Activated T-helper 2 cell treated with anti-CD3 and anti-CD28 coated beads, Interferon-gamma antibody, Interleukin-2, Interleukin-4, amounts not matched to agents 10 μg/mL and 5 μg/mL and 100 μg/mL, durations not matched to agents 14 hours and 24 hours and 36 hours (primary cell): Measurements from ENCODE around the gene HDAC10. TPM values are rescaled to one million over a fixed set of nuclear protein-coding genes. Genes with fewer than 3 reads are reported as not detected.

Experiments
- DNase-seq: peaks from one replicate; pipeline ENCODE4 v3.0.0; 2021; ENCODE audit warnings: low spot score
- H3K27ac Mint-ChIP-seq: one replicate; pipeline ENCODE4 v1.8.0; 2021; ENCODE audit warnings: mixed read lengths
- H3K27me3 Mint-ChIP-seq: one replicate; pipeline ENCODE4 v1.8.0; 2021; ENCODE audit warnings: low read depth, mixed read lengths
- H3K36me3 Mint-ChIP-seq: one replicate; pipeline ENCODE4 v1.8.0; 2021; ENCODE audit warnings: low read depth, mixed read lengths
- H3K4me1 Mint-ChIP-seq: one replicate; pipeline ENCODE4 v1.8.0; 2021; ENCODE audit warnings: low read depth, mixed read lengths
- H3K4me3 Mint-ChIP-seq: one replicate; pipeline ENCODE4 v1.8.0; 2021; ENCODE audit warnings: low read depth, mild to moderate bottlenecking, moderate library complexity, mixed read lengths
- H3K9me3 Mint-ChIP-seq: one replicate; pipeline ENCODE4 v1.8.0; 2021; ENCODE audit warnings: mixed read lengths
- intact Hi-C: fragments of 100-400 bp; cut with micrococcal nuclease; formaldehyde crosslinking; loops from one replicate; pipeline ENCODE4 v1.15.1; 2023
- total RNA-seq: library from RNA; stranded (reverse); gene quantifications from 2 replicates; pipeline ENCODE4 v1.2.3, GENCODE V29; 2022

Gene HDAC10
- total RNA-seq, 1 donor from 2014 or later = 60.0 TPM

GRCh38 chr22:50244420-50245213 is 6.4 kb downstream of the HDAC10 start, which contains the start of gene TUBGCP6:
Gene TUBGCP6 (minus strand): TSS chr22:50245023. CDS start chr22:50244459, 564 bp downstream.
- intact Hi-C loops = loop anchor here (1.0 to 10.0 kb wide), 4 partner anchors 83 to 376 kb away; partner anchors contain the start of genes DENND6B, PPP6R2 and SCO2
- DNase-seq = peak; percentile 92
- H3K27me3 Mint-ChIP-seq = no peaks in the 10 kb centered on the region
- peaks cover 38% of the 10 kb centered on the region for H3K36me3 Mint-ChIP-seq
- peak within 1 kb of the TSS; percentile 100 for H3K4me3 Mint-ChIP-seq
- H3K9me3 Mint-ChIP-seq = no peaks in the 10 kb centered on the region
- H3K27ac Mint-ChIP-seq = peak within 1 kb of the TSS; percentile 100
- H3K4me1 Mint-ChIP-seq = peaks cover 12% of the 10 kb centered on the region

GRCh38 chr22:50243685-50244419 is 7.2 kb downstream of the HDAC10 start:
- intact Hi-C loops = loop anchor here (2.0 to 10.0 kb wide), 3 partner anchors 83 to 377 kb away; partner anchors contain the start of genes DENND6B and SCO2
- H3K36me3 Mint-ChIP-seq = peaks cover 39% of the 10 kb centered on the region
- H3K9me3 Mint-ChIP-seq = no peaks in the 10 kb centered on the region
- H3K27ac Mint-ChIP-seq = peak overlapping the region; percentile 100
- DNase-seq = no peak
- no peaks in the 10 kb centered on the region for H3K27me3 Mint-ChIP-seq
- H3K4me3 Mint-ChIP-seq = peak overlapping the region; percentile 100
- peaks cover 12% of the 10 kb centered on the region for H3K4me1 Mint-ChIP-seq

GRCh38 chr22:50242406-50242949 is 8.6 kb downstream of the HDAC10 start:
- H3K9me3 Mint-ChIP-seq = no peaks in the 10 kb centered on the region
- peak overlapping the region; percentile 100 for H3K4me3 Mint-ChIP-seq
- no peak for DNase-seq
- intact Hi-C loops = loop anchor here (5.0 to 10.0 kb wide), 2 partner anchors 85 to 282 kb away; partner anchors contain the start of genes DENND6B and SCO2
- H3K4me1 Mint-ChIP-seq = peaks cover 11% of the 10 kb centered on the region
- H3K27me3 Mint-ChIP-seq = no peaks in the 10 kb centered on the region
- H3K27ac Mint-ChIP-seq = no peak overlapping the region
- H3K36me3 Mint-ChIP-seq = peaks cover 41% of the 10 kb centered on the region

- Mint-ChIP-seq H3K4me1 (peaks cover 8% of the 10 kb centered on the region), H3K27ac (no peak overlapping the region), H3K27me3 (no peaks in the 10 kb centered on the region), H3K9me3 (no peaks in the 10 kb centered on the region), H3K4me3 (no peak overlapping the region), H3K36me3 (peaks cover 41% of the 10 kb centered on the region)
- no peak for DNase-seq
- intact Hi-C loops = no loop called here
Observed at GRCh38 chr22:50238755-50239154, 12.3 kb downstream of the HDAC10 start.

- Mint-ChIP-seq H3K4me3 (no peak overlapping the region), H3K4me1 (peaks cover 5% of the 10 kb centered on the region), H3K27me3 (no peaks in the 10 kb centered on the region), H3K36me3 (peaks cover 42% of the 10 kb centered on the region), H3K9me3 (no peaks in the 10 kb centered on the region), H3K27ac (no peak overlapping the region)
- no peak for DNase-seq
- intact Hi-C loops = no loop called here
Observed at GRCh38 chr22:50236731-50237409, 14.2 kb downstream of the HDAC10 start.

- Mint-ChIP-seq H3K4me1 (no peaks in the 10 kb centered on the region), H3K4me3 (no peak overlapping the region), H3K9me3 (no peaks in the 10 kb centered on the region), H3K36me3 (peaks cover 43% of the 10 kb centered on the region), H3K27me3 (no peaks in the 10 kb centered on the region), H3K27ac (no peak overlapping the region)
- DNase-seq = no peak
- intact Hi-C loops = no loop called here
Observed at GRCh38 chr22:50233223-50233622, 17.8 kb downstream of the HDAC10 start.

GRCh38 chr22:50232481-50233151 is 18.4 kb downstream of the HDAC10 start:
- Mint-ChIP-seq H3K9me3 (no peaks in the 10 kb centered on the region), H3K36me3 (peaks cover 37% of the 10 kb centered on the region), H3K27ac (no peak overlapping the region), H3K27me3 (no peaks in the 10 kb centered on the region), H3K4me1 (no peaks in the 10 kb centered on the region), H3K4me3 (no peak overlapping the region)
- intact Hi-C loops = no loop called here
- no peak for DNase-seq

- Mint-ChIP-seq H3K4me3 (no peak overlapping the region), H3K4me1 (no peaks in the 10 kb centered on the region), H3K27ac (no peak overlapping the region), H3K27me3 (no peaks in the 10 kb centered on the region), H3K36me3 (peaks cover 30% of the 10 kb centered on the region), H3K9me3 (no peaks in the 10 kb centered on the region)
- no peak for DNase-seq
- intact Hi-C loops = no loop called here
Observed at GRCh38 chr22:50229370-50229769, 21.7 kb downstream of the HDAC10 start.

GRCh38 chr22:50228366-50228765 is 22.7 kb downstream of the HDAC10 start:
- Mint-ChIP-seq H3K4me1 (no peaks in the 10 kb centered on the region), H3K9me3 (no peaks in the 10 kb centered on the region), H3K4me3 (no peak overlapping the region), H3K36me3 (peaks cover 31% of the 10 kb centered on the region), H3K27me3 (no peaks in the 10 kb centered on the region), H3K27ac (no peak overlapping the region)
- DNase-seq = no peak
- intact Hi-C loops = no loop called here

- intact Hi-C loops = no loop called here
- no peak overlapping the region for H3K27ac Mint-ChIP-seq
Observed at GRCh38 chr22:50227579-50228215, 23.4 kb downstream of the HDAC10 start.

GRCh38 chr22:50226875-50227165 is 24.2 kb downstream of the HDAC10 start:
- Mint-ChIP-seq H3K9me3 (no peaks in the 10 kb centered on the region), H3K27ac (no peak overlapping the region), H3K27me3 (no peaks in the 10 kb centered on the region), H3K36me3 (peaks cover 39% of the 10 kb centered on the region), H3K4me3 (no peak overlapping the region), H3K4me1 (no peaks in the 10 kb centered on the region)
- intact Hi-C loops = no loop called here
- DNase-seq = no peak

More at GRCh38 chr22:50227579-50228215, 23.4 kb downstream of the HDAC10 start:
- Mint-ChIP-seq H3K4me3 (no peak overlapping the region), H3K36me3 (peaks cover 36% of the 10 kb centered on the region), H3K4me1 (no peaks in the 10 kb centered on the region), H3K9me3 (no peaks in the 10 kb centered on the region), H3K27me3 (no peaks in the 10 kb centered on the region)
- DNase-seq = no peak
